HepG2 (cell line): Measurements from ENCODE around the gene PACSIN1. TPM values are rescaled to one million over a fixed set of nuclear protein-coding genes. Genes with fewer than 3 reads are reported as not detected.

Experiments used
- AKAP8 ChIP-seq: sonication (generic); formaldehyde crosslinking; IDR thresholded peaks from 2 replicates; pipeline ENCODE4 v1.5.1; 2020; ENCODE audit warnings: mild to moderate bottlenecking, missing genetic modification reagents
- CREB1 ChIP-seq, 2 experiments: fragments of 450-650 bp in 1 of 2; IDR thresholded peaks; 2 replicates each; pipeline ENCODE4 v1.6.1; 2016 to 2017; ENCODE audit warnings: control low read depth in 1 of 2, mild to moderate bottlenecking in 1 of 2, missing compliant biosample characterization in 1 of 2, missing genetic modification characterization in 1 of 2
- EP300 ChIP-seq, 3 experiments: sonication (generic) in 1 of 3; formaldehyde crosslinking in 1 of 3; IDR thresholded peaks; 2 replicates each; pipeline versions ENCODE4 v1.5.1 to v1.6.1; 2011 to 2020; ENCODE audit warnings: low read depth in 2 of 3, low read length in 2 of 3, borderline replicate concordance in 1 of 3, improper control_type of control experiment in 1 of 3, mild to moderate bottlenecking in 1 of 3, missing genetic modification reagents in 1 of 3, moderate library complexity in 1 of 3
- GPN1 ChIP-seq: sonication (generic); formaldehyde crosslinking; IDR thresholded peaks from 2 replicates; pipeline ENCODE4 v1.5.1; 2020; ENCODE audit warnings: missing genetic modification reagents, borderline replicate concordance
- JUNB ChIP-seq: sonication (generic); formaldehyde crosslinking; IDR thresholded peaks from 2 replicates; pipeline ENCODE4 v1.8.0; 2022; ENCODE audit warnings: missing genetic modification reagents, mild to moderate bottlenecking, borderline replicate concordance
- STAG1 ChIP-seq: sonication (generic); formaldehyde crosslinking; IDR thresholded peaks from 2 replicates; pipeline ENCODE4 v1.4.0; 2020; ENCODE audit warnings: missing genetic modification reagents
- TAF1 ChIP-seq: sonication (generic); formaldehyde crosslinking; IDR thresholded peaks from 2 replicates; pipeline ENCODE4 v1.4.0; 2020; ENCODE audit warnings: missing genetic modification reagents
- TARDBP ChIP-seq: sonication (generic); formaldehyde crosslinking; IDR thresholded peaks from 2 replicates; pipeline ENCODE4 v1.8.0; 2022; ENCODE audit warnings: mild to moderate bottlenecking, missing genetic modification reagents
- XRCC5 ChIP-seq: fragments of 200-400 bp; formaldehyde crosslinking; optimal IDR thresholded peaks from 2 replicates; pipeline ENCODE3; 2017; ENCODE audit warnings: mild to moderate bottlenecking, low read length
- ZNF317 ChIP-seq: sonication (generic); formaldehyde crosslinking; IDR thresholded peaks from 2 replicates; pipeline ENCODE4 v1.5.0; 2020; ENCODE audit warnings: mild to moderate bottlenecking, missing genetic modification reagents
- ZNF441 ChIP-seq: sonication (generic); formaldehyde crosslinking; IDR thresholded peaks from 2 replicates; pipeline ENCODE4 v1.7.0; 2021; ENCODE audit warnings: missing genetic modification reagents, borderline replicate concordance
- ZSCAN25 ChIP-seq: sonication (generic); formaldehyde crosslinking; IDR thresholded peaks from 2 replicates; pipeline ENCODE4 v1.8.0; 2022; ENCODE audit warnings: mild to moderate bottlenecking, missing genetic modification reagents
- polyA plus RNA-seq, 8 experiments: library from polyadenylated mRNA; depleted of rRNA in 3 of 8; stranded (reverse) in 7 of 8; unstranded in 1 of 8; fragments of >200 nt; fragmentation: Illumina TruSeq in 4 of 8; extraction: Trizol in 4 of 8; gene quantifications; 2 replicates each; pipeline versions ENCODE4 v1.2.1 to v1.2.3, GENCODE V29; 2011 to 2016; ENCODE audit warnings: low read depth in 4 of 8, missing spikeins in 1 of 8, mixed read lengths in 1 of 8; ENCODE audit not compliant: insufficient read depth in 1 of 8
- total RNA-seq, 5 experiments: library from RNA; depleted of rRNA; stranded (reverse); fragments of >200 nt; fragmentation: Illumina TruSeq; extraction: Trizol; gene quantifications; 2 replicates each; pipeline ENCODE4 v1.2.3, GENCODE V29; 2016; ENCODE audit warnings: low read depth in 1 of 5
- TF ChIP-seq, protein P1 (sequence below): sonication (generic); formaldehyde crosslinking; IDR thresholded peaks from 2 replicates; pipeline ENCODE4 v1.5.0; 2020; ENCODE audit warnings: missing genetic modification reagents, mild to moderate bottlenecking, borderline replicate concordance
- TF ChIP-seq, protein P2 (sequence below): sonication (generic); formaldehyde crosslinking; IDR thresholded peaks from 2 replicates; pipeline ENCODE4; 2020; ENCODE audit warnings: missing genetic modification reagents, mild to moderate bottlenecking, borderline replicate concordance
- TF ChIP-seq, protein P3 (sequence below): sonication (generic); formaldehyde crosslinking; IDR thresholded peaks from 2 replicates; pipeline ENCODE4 v1.4.0; 2020; ENCODE audit warnings: mild to moderate bottlenecking, missing genetic modification reagents
- TF ChIP-seq, protein P4 (sequence below): sonication (generic); formaldehyde crosslinking; conservative IDR thresholded peaks from 2 replicates; pipeline ENCODE4 v1.8.0; 2022; ENCODE audit warnings: mild to moderate bottlenecking, moderate library complexity, missing genetic modification reagents

Gene PACSIN1
- total and polyA plus RNA-seq, 2 of the 13 experiments (the other 11 are each of a cell fraction or from before 2014, with no cell fraction given): not detected

DNA sequence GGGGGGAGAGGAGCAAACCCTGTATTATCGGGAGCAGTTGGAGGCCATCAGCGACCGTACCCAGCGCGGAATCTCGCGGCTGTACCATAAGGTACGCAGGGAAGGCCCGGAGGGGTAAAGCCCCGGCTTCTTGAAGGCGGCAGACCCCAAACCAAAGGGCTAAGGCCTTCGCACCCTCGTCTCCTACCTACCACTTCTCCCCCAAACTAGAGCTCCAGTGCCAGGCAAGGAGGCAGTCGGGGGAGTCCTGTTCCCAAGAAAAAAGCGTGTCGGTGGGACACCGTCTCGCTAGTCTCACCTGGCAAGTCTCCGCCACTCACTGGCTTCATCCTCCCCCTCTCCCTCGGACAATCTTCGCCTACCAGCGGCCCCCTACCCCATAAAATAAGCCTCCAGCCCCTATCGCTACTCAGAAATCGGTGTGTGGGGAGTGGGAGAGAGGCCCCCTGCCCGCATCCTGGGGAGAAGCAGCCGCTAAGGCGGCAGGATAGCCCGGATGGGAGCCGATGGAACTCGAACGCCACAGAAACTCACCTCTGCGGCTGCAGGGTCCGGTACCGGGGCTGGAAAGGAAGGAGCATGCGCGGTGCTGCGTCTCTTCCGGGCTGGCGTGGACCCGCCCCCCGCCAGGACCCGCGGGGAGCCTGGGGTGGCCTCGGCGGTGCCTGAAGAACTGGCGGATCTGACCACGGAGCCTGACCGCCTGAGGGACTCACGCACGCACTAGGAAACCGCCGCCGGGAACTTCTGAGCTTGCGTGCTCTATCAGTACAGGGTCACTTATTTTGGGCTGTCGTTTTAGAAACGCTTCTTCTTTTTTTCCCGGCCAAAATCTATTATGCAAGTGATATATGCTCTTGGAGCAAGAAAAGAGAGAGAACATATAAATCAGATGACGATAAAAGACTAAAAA is 40.1 kb upstream of the PACSIN1 start, which contains the start of gene RPS10 (continued):
- TF ChIP-seq, protein P1, sequence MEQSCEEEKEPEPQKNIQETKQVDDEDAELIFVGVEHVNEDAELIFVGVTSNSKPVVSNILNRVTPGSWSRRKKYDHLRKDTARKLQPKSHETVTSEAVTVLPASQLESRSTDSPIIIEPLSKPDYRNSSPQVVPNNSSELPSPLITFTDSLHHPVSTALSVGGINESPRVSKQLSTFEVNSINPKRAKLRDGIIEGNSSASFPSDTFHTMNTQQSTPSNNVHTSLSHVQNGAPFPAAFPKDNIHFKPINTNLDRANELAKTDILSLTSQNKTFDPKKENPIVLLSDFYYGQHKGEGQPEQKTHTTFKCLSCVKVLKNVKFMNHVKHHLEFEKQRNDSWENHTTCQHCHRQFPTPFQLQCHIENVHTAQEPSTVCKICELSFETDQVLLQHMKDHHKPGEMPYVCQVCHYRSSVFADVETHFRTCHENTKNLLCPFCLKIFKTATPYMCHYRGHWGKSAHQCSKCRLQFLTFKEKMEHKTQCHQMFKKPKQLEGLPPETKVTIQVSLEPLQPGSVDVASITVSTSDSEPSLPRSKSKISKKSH (CRISPR knock-in tag): peak; percentile 75; the same call in 1 of the 2 replicates
- TF ChIP-seq TAF1 (CRISPR knock-in tag): peak; percentile 100
- TF ChIP-seq ZSCAN25 (CRISPR knock-in tag): peak; percentile 64; the same call in 1 of the 2 replicates
- TF ChIP-seq, protein P2, sequence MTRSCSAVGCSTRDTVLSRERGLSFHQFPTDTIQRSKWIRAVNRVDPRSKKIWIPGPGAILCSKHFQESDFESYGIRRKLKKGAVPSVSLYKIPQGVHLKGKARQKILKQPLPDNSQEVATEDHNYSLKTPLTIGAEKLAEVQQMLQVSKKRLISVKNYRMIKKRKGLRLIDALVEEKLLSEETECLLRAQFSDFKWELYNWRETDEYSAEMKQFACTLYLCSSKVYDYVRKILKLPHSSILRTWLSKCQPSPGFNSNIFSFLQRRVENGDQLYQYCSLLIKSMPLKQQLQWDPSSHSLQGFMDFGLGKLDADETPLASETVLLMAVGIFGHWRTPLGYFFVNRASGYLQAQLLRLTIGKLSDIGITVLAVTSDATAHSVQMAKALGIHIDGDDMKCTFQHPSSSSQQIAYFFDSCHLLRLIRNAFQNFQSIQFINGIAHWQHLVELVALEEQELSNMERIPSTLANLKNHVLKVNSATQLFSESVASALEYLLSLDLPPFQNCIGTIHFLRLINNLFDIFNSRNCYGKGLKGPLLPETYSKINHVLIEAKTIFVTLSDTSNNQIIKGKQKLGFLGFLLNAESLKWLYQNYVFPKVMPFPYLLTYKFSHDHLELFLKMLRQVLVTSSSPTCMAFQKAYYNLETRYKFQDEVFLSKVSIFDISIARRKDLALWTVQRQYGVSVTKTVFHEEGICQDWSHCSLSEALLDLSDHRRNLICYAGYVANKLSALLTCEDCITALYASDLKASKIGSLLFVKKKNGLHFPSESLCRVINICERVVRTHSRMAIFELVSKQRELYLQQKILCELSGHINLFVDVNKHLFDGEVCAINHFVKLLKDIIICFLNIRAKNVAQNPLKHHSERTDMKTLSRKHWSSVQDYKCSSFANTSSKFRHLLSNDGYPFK (CRISPR knock-in tag): peak; percentile 94
- peak; percentile 67; the same call in 1 of the 2 replicates for TF ChIP-seq ZNF441 (CRISPR knock-in tag)
- no peak for TF ChIP-seq TARDBP (CRISPR knock-in tag)
- peak; percentile 70; the same call in 1 of the 2 replicates for TF ChIP-seq AKAP8 (CRISPR knock-in tag)
- TF ChIP-seq GPN1 (CRISPR knock-in tag): no peak
- TF ChIP-seq JUNB (CRISPR knock-in tag): no peak
- TF ChIP-seq, protein P3, sequence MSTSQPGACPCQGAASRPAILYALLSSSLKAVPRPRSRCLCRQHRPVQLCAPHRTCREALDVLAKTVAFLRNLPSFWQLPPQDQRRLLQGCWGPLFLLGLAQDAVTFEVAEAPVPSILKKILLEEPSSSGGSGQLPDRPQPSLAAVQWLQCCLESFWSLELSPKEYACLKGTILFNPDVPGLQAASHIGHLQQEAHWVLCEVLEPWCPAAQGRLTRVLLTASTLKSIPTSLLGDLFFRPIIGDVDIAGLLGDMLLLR (CRISPR knock-in tag): peak; percentile 65; the same call in 1 of the 2 replicates
- peak; percentile 39 for TF ChIP-seq XRCC5
- 0 out of 4 replicates have a peak, but pooled peaks of 1 of the 2 experiments have one; percentile 38 for TF ChIP-seq EP300 (IDR thresholded peaks at IDR 0.05; ENCODE audit: low read depth in 2 of 2, low read length in 2 of 2)
- TF ChIP-seq EP300 (CRISPR knock-in tag; IDR thresholded peaks at IDR 0.05; ENCODE audit: borderline replicate concordance): no peak
- peak; percentile 94 for TF ChIP-seq ZNF317 (CRISPR knock-in tag)
- TF ChIP-seq CREB1 (IDR thresholded peaks at IDR 0.05): no peak
- peak; percentile 2; the same call in 1 of the 2 replicates for TF ChIP-seq CREB1 (CRISPR knock-in tag; IDR thresholded peaks at IDR 0.05)
- peak; percentile 18; the same call in 1 of the 2 replicates for TF ChIP-seq STAG1
- TF ChIP-seq, protein P4, sequence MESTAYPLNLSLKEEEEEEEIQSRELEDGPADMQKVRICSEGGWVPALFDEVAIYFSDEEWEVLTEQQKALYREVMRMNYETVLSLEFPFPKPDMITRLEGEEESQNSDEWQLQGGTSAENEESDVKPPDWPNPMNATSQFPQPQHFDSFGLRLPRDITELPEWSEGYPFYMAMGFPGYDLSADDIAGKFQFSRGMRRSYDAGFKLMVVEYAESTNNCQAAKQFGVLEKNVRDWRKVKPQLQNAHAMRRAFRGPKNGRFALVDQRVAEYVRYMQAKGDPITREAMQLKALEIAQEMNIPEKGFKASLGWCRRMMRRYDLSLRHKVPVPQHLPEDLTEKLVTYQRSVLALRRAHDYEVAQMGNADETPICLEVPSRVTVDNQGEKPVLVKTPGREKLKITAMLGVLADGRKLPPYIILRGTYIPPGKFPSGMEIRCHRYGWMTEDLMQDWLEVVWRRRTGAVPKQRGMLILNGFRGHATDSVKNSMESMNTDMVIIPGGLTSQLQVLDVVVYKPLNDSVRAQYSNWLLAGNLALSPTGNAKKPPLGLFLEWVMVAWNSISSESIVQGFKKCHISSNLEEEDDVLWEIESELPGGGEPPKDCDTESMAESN (CRISPR knock-in tag): peak; percentile 89
